SK-N-DZ (cell line): ENCODE results near the gene GPRC5D.

Source experiments
- small RNA-seq, 2 experiments: library from RNA; depleted of rRNA; stranded (forward); fragments of <200 nt; gene quantifications; one replicate each; pipeline ENCODE3, GENCODE V24; 2014

The GPRC5D gene

Small RNA genes within 50 kb of the gene (small RNA-seq; reads per million reads assigned to genes)
- 0.18 to 5.0 reads per million in 2 experiments for gene RF00604
